Fibroblast of skin of scalp (primary cell): Measurements from ENCODE around the gene ECE1.

ENCODE experiments used
- DNase-seq: peaks from one replicate; pipeline ENCODE4 v3.0.0-alpha.2; 2013

ECE1 gene

DNA sequence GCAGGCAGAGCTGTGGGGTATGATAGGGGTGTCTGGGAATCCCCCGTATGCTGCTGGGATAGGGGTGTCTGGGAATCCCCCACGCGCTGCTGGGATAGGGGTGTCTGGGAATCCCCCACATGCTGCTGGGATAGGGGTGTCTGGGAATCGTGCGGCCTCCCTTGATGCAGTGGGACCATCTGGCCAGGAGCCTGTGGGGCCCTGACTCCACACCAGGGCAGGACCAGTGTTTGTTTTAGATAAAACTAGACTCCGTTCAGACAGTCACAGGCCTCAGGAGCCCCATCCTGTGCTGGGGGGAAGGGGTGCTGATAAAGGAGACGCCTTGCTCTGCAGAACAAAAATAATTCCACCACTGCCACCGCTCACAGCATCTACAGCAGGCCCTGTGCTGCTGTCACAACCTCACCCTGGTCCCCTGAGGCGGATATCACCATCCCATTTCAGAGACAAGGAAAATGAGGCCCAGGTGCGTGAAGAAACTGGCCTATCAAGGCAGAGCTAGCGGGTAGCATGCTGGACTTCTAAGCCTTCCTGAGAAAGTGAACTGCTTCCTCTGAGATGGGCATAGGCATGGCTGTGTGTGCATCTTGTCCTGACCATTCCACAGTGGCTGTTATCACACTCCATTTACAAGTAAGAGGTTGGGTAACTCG lies 24.0 kb downstream of the ECE1 start:
- DNase-seq = no peak

DNA sequence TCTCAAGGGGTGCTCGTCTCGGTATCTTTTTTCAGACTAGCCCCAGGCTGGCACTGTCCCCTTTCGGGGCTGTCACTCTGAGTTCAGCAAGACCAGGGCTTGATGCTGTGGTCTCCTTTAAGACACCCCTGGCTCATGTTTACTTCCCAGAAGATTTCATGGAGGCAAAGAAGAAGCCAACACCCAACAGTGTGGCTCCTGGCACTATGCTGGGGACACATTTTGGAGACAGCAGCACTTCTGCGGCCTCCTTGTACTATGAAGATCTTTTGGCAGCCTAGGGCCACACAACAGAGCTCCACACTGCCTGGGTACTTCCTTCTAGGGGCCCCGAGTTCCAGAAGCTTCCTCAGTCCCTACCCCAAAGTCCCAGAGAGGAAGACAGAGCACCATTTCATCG lies 24.6 kb downstream of the ECE1 start:
- no peak for DNase-seq

DNA sequence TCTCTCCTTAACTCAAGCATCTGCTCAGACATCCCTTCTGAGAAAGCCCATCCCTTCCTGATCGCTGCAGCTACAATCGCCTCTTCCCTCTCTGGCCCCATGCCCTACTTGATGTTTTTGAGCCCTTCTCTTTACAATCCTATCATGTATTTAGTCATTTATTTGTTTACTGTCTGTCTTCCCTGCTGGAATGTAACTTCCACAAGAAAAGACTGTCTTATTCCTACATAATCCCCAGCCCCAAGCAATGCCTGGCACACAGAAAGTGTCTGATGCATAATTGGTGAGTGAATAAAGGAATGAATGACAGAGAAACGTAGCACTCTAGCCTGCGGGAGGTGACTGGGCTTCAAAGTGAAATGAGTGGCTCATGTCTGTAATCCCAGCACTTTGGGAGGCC lies 25.4 kb downstream of the ECE1 start:
- peak; percentile 33 for DNase-seq

DNA sequence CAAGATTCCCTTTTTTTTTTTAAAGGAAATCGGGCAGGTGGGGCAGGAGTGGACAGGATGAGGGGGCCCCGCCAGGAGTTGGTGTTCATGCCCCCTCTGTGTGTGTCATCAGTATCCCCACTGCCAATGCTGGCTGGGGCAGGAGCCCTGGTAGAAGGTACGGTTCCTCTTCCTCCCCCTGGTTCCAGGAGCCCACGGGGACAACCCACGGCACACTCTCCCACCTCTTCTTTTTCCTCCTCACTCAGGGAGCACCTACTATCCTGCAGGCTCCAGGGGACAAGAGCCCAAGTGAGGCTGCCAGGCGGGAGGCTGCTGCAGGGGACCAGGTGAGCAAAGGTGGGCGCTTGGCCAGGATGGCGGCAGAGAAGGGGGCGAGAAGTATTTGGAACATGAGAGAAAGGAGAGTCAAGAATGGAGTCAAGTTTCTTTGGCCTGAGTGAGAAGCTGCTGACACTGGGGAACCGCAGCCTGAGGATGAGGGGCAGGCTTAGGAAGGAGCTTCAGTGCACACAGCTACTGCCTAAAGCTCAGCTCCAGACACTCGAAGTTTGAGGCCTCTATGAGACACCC lies 26.5 kb downstream of the ECE1 start:
- no peak for DNase-seq

DNA sequence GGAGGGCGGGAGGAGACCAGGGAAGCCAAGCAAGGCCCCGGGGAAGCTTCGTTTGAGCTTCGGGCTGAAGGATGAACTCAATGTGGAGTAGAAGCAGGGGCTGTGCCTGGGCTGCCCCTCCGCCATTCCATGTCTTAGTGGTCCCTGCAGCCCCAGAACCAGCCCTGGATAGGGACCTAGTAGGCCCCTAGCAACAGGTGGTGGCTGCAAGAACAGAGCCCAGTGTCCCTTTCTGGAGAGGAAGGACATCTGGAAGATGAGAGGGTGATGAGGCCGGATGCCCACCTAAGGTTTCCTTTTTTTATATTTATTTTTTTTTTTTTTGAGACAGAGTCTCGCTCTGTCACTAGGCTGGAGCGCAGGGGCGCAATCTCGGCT lies 27.2 kb downstream of the ECE1 start:
- no peak for DNase-seq

DNA sequence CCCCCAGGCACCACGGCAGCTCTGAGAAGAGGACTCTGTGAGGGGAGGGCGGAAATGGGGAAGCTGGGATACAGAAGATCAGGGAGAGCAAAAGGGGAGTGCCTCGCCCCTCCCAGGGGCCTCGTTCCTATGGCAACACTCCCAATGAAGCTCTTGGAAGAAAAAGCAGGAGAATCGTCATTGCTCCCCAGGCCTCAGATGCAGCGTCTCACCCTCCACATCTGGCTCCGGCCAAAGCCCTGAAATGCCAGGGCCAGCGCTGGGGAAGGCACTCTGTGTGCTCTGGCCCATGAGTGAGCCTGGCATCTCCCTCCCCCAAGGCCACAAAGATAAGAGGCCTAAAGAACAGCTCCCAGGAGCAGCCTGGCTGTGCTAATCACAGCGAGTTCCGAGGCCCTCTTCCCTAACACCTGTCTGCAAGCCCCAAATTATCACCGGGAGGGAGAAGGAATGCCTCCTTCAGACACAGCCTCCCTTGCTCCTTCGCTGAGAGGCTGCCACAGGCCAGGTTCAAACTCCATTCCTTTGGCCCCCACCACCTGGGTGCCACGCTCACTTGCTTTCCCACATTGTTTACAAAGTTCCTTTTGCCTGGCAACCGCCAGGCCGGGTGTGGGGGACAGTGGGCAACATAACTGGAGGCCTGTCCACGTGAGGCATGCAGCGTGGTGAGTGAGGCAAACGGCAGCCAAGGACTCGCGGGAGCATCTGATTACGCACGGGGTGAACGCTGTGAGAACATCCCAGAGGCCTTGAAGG lies 27.8 kb downstream of the ECE1 start:
- peak; percentile 87 for DNase-seq

DNA sequence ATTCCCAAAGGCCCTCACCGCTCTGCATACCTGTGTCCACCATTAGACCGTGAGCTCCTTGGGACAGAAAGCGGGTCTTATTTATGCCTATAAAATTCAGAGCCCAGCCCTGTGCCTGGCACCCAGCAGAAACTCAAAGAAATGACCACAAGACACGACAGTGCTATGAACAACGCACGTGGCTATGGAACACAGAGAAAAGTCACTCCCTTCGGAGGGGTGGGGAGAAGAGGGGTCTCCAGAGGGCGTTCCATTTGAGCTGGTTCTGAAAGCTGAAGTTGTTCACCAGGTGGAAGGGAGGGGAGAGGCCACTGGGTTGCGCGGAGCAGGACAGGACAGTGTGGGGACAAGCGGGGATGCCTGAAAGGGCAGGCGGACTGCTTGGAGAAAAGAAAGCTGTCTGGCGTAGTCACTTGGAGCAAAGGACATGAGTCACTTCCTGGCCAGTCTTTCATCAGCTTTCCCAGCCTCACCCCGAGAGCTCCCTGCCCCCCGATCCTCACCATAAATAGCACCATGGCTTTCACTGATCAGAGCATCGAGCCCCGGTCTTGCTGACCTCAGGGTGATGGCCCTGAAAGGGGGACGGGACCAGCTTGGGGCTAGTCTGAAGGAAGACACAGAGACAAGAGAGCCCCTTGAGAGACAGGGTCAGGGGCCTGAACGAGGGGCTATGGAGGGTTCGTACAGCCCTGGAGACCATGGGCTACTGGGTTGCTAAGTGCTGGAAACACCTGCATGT lies 28.5 kb downstream of the ECE1 start:
- DNase-seq = peak; percentile 96

DNA sequence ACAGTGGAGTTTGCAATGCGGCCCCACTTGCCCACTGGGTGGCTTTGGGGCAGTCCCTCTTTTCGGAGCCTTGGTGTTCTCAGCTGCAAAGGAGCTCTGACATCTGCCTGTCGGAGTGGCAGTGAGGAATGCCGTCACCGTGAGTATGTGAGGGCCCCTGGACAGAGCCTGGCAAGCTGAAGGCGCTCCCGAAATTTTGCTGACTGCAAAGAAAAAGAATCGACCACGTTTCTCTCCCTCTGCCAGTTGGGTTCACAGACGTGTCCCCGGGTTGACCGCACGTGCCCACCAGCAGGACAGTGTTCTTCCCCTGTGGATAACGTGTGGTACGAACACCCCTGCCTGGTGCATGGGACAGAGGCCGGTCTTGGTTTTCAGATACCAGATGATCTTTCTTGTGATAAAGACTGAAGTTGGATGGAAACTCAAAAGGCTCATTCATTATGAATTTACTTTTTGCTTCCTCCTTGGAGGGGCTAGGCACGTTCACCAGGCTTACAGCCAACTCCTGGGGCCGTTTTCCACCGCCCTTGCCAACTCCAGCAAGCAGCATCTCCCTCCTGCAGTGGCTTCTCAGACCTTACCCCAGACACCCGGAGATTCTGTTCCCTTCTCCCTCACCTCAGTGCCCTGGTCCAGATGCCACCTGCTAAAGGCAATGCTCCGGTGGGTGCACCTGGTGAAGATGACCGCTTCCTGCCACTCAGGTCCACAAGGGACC lies 29.7 kb downstream of the ECE1 start:
- DNase-seq = no peak

DNA sequence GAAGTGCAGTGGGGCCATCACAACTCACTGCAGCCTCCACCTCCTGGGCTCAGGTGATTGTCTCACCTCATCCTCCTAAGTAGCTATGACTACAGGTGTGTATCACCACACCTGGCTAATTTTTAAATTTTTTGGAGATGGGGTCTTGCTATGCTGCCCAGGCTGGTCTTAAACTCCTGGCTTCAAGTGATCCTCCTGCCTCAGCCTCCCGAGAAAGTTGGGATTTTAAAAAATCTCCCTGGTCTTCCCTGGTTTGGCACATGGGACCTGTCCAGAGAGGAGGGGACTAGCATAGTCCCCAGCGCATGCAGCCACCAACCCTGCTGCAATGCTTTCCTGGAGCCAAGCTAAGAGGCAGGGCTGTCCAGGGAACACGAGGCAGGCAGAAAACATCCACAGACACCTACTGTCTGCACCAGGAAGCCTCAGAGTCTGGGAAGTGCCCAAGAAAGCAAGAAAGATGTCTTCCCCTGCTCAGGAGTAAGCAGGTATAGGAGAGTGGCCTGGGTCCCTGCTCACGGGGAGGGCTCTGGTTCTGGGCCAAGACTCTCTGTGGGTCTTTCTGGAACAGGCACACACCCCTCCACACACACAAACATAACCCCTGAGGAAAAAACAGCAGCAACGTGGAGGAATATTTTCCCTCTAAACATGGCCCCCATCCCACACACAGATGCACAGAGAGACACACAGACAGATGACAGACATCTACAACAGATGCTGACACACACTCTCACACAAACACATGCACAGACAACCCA lies 30.8 kb downstream of the ECE1 start:
- DNase-seq = no peak

DNA sequence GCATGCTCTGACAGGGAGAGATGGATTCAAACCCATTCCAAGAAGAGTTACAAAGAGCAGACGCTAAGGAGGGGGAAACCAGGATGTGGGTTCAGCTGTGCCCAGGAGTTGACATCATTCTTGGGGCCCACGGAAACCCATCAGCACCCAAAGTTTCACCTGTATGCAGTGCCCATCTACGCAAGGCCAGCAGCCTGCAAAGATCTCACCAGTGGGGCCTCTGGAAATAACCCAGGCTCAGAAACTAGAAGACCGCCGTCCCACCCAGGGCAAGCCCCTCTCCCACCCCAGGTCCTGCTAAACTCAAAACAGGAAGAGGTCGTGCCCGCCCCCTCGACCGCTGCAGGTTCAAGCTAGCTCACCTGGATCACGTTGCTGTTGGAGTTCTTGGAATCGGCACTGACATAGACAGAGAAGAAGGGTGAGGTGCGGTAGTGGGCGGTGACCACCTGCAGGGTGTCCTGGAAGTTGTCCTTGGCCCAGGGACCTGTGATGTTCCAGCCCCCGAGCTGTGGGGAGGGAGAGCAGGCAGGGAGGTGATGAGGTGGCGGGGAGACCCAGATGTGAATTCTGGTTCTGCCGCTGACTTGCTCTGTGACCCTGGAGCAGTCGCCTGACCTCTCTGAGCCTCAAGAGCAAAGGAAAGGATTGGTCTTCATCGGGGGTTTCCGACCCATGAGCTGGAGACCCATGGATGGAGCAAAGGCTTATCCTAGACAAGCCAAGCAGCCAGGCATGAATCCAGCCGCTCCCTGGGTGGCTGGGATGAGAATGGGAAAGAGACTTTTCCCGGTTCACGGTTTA lies 31.7 kb downstream of the ECE1 start:
- DNase-seq = no peak

DNA sequence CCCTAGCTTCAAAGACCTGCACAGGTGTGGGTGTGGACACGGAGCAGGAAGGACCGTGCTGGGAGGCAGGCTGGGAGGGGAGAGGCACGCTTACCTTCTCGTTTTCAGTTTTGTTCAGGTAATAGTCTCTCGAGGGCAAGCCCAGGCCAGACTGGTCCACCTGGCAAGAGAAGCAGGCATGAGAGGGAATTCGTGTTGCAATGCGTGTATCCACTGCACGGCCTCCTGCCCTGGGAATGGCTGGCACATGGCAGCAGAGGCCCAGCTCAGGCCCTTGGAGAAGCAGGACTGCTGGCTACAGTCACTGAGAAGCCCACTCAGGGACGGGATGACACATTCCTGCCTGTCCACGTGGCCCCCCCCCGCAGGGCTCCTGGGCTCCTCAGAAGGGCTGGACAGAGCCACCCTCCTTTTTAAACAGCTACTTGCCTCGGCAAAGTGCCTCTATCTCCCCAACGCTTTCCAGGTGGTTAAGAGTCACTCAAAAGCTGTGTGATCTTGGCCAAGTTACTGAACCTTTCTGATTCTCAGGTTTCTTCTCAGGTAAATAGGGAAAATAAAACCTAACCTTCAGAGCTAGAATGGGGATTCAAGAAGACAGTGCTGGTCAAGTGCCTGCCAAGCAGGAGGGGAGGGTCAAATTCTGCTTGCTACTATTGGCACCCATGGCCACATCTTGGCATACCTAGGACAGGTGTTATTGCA lies 32.7 kb downstream of the ECE1 start:
- no peak for DNase-seq

DNA sequence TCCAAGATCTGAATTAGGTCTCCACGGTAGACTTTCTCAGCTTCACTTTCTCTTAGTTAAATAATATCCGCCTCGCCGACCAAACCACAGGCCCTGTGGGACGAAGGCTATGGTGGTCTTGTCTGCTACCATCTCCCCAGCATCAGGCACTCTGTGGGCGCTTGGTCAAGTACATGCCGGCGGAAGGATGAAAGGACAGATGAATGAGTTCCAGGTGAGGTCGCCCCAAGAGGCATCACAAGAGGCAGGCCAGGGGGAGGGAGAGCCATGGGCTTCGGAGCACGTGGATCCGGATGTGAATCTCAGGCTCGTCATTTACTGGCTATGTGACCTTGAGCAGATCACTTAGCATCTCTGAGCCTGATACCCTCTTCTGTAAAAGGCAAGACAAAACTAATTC lies 33.5 kb downstream of the ECE1 start:
- no peak for DNase-seq

DNA sequence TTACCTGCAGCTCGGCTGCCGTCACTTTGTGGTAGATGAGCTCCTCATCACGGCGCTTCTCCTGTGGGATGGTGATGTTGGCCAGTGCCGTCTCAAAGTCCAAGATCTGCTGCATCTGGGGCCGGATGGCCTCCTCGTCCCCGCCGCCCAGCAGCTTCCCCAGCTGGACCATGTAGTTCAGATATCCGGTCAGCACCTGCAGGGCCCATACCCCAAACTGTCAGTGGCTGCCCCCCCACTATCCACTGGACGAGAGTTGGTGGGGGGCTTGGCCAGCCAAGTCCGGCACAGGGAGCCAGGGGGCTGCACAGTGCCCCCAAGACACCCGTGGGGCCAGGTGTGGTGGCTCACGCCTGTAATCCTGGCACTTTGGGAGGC lies 34.3 kb downstream of the ECE1 start:
- DNase-seq = no peak

DNA sequence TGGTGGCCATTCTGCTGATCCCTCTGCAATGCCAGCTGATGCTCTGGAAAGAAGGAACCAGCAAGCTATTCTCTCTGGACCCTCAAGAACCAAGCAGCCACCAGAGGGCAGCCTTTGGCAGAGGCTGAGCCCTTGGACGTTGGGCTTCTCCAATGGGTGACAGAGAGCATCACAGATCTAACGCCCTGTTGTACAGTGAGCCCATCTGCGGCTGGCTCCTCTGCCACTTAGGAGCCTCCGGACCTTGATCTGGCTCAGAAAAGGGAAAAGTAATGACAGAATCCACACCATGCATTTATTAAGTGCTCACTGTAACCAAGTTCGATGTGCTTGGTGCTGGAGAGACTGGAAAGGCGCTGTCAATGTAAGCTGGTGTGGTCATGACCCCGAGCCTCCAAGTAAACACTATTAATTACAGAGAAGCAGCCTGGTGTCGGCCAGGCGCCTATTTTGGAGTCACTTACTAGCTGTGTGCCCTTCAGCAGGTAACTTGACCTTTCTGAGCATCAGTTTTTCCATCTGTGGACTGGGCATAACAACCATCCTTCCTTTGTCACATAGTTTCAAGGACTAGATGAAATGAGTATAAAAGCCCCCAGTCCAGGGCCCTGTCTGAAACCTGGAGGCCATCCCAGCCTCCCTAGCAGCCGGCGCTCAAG lies 34.9 kb downstream of the ECE1 start:
- peak; percentile 87 for DNase-seq

DNA sequence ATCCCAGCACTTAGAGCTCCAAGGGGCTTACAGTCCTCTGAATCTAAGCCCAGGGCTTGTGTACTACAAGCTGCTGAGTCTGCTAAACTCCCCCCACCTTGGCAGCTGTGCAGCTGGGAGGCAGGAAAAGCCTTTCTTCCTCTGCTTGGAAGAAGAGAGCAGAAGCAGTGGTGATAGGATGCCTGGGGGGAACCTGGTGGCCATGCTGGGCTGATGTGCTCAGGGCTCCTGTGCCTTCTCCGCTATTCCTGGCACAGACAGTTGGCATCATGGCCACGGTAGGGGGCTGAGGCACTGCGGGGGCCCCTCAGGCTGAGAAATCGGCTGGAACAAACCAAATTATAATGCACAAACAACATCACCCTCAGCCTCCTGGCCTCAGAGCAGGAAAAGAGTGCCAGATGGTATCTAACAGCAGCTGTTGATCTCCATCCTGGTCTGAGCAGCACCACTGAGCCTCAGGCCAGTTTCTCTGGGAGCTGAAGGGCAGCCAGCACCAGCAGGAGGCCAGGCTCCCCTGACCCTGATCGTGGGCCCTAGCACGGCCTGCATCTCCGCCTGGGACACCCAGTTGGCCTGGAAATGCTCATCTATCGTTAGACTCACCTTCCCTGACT lies 35.8 kb downstream of the ECE1 start:
- no peak for DNase-seq

DNA sequence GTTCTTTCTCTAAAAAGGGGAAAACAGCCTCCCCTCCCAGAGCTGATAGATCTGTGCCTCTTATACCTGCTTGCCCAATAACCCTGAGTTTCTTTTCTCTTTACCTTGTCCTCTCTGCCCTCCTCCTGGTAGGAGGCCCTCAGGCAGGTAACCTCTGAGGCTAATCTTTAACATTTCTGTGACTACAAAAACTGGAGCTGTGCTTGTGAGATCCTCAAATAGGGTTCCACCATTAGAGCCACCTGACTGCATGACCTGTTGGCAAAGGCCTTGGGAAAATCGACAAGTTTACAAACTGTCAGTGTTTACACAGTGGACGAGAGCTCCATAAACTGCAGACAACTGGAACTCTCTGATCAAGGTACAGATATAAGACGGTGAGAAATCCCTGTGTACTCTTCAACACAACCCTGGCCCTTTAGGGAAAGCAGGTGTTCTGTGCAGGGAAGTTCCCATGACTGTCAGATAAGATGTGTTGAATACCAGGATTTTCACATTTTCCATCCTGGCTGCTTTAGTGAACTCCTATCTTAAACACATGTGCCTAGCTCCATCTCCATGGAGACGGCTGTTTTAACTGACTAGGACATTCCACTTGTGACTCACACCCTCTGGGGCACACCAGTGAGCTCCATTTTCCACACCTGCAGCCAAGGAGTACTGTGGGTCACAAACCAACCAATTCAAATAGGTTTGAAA lies 38.3 kb downstream of the ECE1 start:
- peak; percentile 73 for DNase-seq

DNA sequence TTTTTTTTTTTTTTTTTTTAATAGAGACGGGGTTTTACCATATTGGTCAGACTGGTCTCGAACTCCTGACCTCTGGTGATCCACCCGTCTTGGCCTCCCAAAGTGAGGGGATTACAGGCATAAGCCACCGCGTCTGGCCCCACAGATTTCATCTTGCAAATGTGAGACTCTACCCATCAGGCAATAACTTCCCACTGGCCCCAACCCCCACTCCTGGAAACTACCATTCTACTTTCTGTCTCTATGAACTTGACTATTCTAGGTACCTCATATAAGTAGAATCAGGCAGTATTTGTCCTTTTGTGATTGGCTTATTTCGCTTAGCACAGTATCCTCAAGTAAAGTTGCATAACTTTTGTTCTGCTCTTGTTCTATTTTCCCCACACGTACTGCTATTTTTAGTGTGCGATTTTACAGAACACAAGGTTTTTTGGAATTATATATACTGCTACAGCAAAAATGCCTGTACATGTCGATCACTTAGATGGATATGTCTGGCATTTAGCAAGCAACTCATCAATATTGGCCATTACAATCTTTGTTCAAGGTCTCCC lies 40.2 kb downstream of the ECE1 start:
- DNase-seq = no peak

DNA sequence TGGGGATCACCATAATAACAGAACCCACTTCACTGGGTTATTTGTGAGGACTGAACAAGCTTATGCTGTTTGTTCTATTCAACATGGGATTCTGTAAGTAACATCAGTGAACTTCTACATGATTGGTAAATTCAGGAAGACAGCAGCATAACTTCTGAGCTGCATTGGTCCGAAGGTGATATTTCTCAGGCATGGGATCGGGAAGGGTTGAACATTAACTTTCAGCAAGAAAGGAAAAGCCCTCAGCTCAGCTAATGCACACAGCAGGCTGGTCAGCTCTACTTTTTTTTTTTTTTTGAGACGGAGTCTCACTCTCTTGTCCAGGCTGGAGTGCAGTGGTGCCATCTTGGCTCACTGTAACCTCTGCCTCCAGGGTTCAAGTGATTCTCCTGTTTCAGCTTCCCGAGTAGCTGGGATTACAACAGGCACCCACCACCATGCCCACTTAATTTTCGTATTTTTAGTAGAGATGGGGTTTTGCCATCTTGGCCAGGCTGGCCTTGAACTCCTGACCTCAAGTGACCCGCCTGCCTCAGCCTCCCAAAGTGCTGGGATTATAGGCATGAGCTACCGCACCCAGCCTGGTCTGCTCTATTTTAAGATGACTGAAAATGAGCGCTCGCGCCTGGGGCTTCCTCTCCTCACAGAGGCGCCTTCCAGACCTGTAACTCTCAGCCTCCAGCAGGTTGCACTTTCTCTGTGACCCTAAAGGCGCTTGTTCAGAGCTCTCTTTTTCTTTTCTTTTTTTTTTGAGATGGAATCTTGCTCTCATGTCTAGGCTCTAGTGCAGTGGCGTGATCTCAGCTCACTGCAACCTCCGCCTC lies 42.2 kb downstream of the ECE1 start:
- no peak for DNase-seq
